Fibroblast of mammary gland (primary cell): ENCODE measurements around the gene NCAM2.

Experiments used
- DNase-seq: peaks from one replicate; pipeline ENCODE4 v3.0.0-alpha.2; 2010; ENCODE audit warnings: low read depth
- H3K4me3 ChIP-seq: 2 replicates; pipeline ENCODE4 v1.5.1; 2011; ENCODE audit warnings: low read depth, mild to moderate bottlenecking, low read length, moderate library complexity; ENCODE audit not compliant: control insufficient read depth
- TF ChIP-seq, protein P1 (sequence below): conservative IDR thresholded peaks from 2 replicates; pipeline ENCODE4 v1.5.1; 2011; ENCODE audit warnings: low read depth, low read length, inconsistent platforms; ENCODE audit not compliant: control insufficient read depth, insufficient read depth

The NCAM2 gene

GRCh38 chr21:21184771-21185528, 186.7 kb downstream of the NCAM2 start:
- DNase-seq, result no peak
- TF ChIP-seq, protein P1, sequence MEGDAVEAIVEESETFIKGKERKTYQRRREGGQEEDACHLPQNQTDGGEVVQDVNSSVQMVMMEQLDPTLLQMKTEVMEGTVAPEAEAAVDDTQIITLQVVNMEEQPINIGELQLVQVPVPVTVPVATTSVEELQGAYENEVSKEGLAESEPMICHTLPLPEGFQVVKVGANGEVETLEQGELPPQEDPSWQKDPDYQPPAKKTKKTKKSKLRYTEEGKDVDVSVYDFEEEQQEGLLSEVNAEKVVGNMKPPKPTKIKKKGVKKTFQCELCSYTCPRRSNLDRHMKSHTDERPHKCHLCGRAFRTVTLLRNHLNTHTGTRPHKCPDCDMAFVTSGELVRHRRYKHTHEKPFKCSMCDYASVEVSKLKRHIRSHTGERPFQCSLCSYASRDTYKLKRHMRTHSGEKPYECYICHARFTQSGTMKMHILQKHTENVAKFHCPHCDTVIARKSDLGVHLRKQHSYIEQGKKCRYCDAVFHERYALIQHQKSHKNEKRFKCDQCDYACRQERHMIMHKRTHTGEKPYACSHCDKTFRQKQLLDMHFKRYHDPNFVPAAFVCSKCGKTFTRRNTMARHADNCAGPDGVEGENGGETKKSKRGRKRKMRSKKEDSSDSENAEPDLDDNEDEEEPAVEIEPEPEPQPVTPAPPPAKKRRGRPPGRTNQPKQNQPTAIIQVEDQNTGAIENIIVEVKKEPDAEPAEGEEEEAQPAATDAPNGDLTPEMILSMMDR, result no peak

GRCh38 chr21:21187579-21187978, 189.4 kb downstream of the NCAM2 start:
- no peak overlapping the region for H3K4me3 ChIP-seq
- peak; percentile 48 for DNase-seq
- TF ChIP-seq, protein P1, result no peak

More at GRCh38 chr21:21184771-21185528, 186.7 kb downstream of the NCAM2 start:
- H3K4me3 ChIP-seq, result no peak overlapping the region

GRCh38 chr21:21188513-21189195, 190.4 kb downstream of the NCAM2 start:
- TF ChIP-seq, protein P1, result no peak
- DNase-seq, result peak; percentile 20
- H3K4me3 ChIP-seq, result no peak overlapping the region

DNA sequence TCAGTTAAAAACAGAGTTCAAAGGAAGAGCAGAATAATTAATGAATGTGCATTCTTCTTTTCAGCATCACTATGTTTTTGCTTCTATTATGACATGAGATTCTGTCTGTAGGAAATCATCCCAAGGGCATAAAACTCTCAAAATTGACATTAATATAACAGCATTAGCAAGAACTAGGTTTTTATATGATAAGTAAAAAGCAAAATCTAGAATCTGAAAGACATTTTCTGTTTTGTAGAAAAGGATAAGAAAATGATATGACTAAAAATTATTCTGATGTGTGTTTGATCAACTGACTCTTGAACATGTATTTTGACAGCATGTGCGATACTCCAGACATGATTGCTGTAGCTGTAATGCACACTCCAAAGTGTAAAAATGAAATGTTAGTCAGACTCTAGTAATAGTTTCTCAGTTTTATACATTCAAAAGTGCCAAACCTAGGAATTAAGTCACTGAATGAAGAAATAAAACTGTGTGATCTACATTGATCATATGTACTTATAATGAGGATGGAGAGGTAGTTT, 197.3 kb downstream of the NCAM2 start:
- H3K4me3 ChIP-seq, result no peak overlapping the region
- no peak for DNase-seq
- TF ChIP-seq, protein P1, result no peak

DNA sequence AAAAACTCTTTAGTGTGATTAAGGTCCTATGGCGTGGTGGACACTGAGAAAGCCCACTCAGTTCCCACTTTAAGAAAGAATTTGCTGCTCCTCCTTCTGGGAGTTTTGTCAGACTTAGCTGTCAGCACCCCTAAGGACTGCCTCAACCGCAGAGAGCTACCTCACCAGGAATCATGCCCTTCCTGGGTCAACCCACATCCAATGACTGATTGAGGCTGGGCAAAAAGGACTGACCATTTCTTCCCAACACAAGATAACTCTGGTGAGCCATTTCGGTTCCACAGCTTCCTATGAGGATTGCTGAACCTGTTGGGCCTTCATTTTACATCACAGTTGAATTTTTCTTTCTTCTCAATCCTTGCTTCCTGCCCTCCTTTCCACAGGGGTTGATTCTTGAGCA, 197.9 kb downstream of the NCAM2 start:
- H3K4me3 ChIP-seq, result no peak overlapping the region
- TF ChIP-seq, protein P1, result no peak
- DNase-seq, result peak; percentile 58

GRCh38 chr21:21196848-21197247, 198.6 kb downstream of the NCAM2 start:
- DNase-seq, result no peak
- no peak overlapping the region for H3K4me3 ChIP-seq
- TF ChIP-seq, protein P1, result no peak
